PFSK-1 (cell line): Measurements from ENCODE around the gene PNLDC1.

Experiments
- FOXP2 ChIP-seq: optimal IDR thresholded peaks from 2 replicates; pipeline ENCODE3; 2011; ENCODE audit warnings: borderline replicate concordance, control low read depth, inconsistent platforms; ENCODE audit not compliant: insufficient read depth; ENCODE audit errors: extremely low read length, extremely low read depth
- POLR2AphosphoS5 ChIP-seq: IDR thresholded peaks from 2 replicates; pipeline ENCODE4 v1.6.1; 2012; ENCODE audit warnings: low read depth, mild to moderate bottlenecking, control low read depth, low read length, moderate library complexity
- REST ChIP-seq, 2 experiments: IDR thresholded peaks; 2 replicates each; pipeline versions ENCODE4 v1.6.1 to v1.8.0; 2011 to 2012; ENCODE audit warnings: low read depth in 2 of 2, low read length in 2 of 2, control low read depth in 1 of 2, inconsistent platforms in 1 of 2, mild to moderate bottlenecking in 1 of 2, moderate library complexity in 1 of 2; ENCODE audit not compliant: insufficient read depth in 1 of 2
- SIN3A ChIP-seq: IDR thresholded peaks from 2 replicates; pipeline ENCODE4 v1.6.1; 2012; ENCODE audit warnings: mild to moderate bottlenecking, low read length, moderate library complexity, borderline replicate concordance; ENCODE audit not compliant: insufficient read depth

- TF ChIP-seq POLR2AphosphoS5 (no peak), FOXP2 (no peak), SIN3A (no peak), REST (IDR thresholded peaks at IDR 0.05; ENCODE audit: insufficient read depth in 1 of 2, low read depth in 2 of 2, low read length in 2 of 2) (no peak)
Observed at GRCh38 chr6:159833997-159834603, 34.0 kb downstream of the PNLDC1 start.
